GM19328 (cell line): ENCODE data around the gene APOLD1.
"Not testable (repeated sequence)": the region's sequence is repeated elsewhere in the genome, so short reads cannot be mapped to it uniquely, and the experiment has no call there.

ENCODE experiments used
- ATAC-seq: cut with Tn5 transposase; IDR thresholded peaks from one replicate; pipeline ENCODE4 v1.9.1; 2021; ENCODE audit warnings: mild to moderate bottlenecking, moderate library complexity; ENCODE audit not compliant: unreplicated experiment

Gene APOLD1

DNA sequence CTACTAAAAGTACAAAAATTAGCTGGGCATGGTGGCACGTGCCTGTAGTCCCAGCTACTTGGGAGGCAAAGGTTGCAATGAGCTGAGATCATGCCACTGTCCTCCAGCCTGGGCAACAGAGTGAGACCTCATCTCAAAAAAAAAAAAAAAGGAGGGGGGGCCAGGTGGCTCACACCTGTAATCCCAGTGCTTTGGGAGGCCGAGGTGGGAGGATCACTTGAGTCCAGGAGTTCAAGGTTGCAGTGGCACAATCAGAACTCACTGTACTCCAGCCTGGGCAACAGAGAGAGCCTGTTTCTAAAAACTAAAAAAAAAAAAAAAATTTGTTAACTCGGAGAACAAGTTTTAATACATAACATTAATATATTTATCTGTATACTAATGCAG, 22.1 kb downstream of the APOLD1 start:
- not testable (repeated sequence) for ATAC-seq

GRCh38 chr12:12807970-12808702, 22.7 kb downstream of the APOLD1 start:
- peak; percentile 59 for ATAC-seq

DNA sequence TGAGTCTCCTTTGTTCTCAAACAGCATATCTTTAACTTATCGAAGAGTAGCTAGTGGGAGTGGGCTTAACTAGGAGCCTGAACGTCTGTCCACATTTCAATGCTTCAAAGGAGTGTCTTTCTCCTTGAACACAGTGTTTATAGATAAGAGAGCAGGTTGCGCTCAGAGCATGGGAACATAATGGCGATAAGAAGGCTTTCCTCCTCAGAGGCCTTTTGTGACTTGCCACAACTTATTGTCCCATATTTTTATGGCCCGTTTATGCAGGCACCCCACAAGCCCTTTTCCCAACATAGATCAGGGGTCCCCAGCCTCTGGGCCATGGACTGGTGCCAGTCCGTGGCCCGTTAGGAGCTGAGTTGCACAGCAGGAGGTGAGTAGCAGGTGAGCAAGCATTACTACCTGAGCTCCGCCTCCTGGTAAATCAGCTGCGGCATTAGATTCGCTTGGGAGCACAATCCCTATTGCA, 25.1 kb downstream of the APOLD1 start:
- no peak for ATAC-seq

DNA sequence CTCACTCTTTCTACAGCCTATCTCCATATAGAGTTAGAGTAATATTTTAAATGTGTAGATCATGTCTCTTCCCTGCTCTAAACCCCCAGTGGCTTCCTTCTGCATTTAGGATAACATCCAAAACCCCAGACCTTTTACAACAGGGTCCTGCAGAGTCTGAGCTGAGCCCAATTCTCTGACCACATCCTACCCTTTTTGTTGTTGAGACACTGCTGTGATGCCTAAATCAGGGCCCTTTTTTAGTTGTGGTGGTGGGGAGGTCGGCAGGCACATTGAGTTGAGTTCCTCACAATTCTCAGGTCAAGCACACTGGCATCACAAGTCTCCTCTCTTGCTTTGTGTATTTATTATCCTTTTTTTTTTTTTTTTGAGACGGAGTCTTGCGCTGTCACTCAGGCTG, 25.9 kb downstream of the APOLD1 start:
- no peak for ATAC-seq

- ATAC-seq: no peak
Observed at GRCh38 chr12:12812174-12812573, 26.7 kb downstream of the APOLD1 start.

DNA sequence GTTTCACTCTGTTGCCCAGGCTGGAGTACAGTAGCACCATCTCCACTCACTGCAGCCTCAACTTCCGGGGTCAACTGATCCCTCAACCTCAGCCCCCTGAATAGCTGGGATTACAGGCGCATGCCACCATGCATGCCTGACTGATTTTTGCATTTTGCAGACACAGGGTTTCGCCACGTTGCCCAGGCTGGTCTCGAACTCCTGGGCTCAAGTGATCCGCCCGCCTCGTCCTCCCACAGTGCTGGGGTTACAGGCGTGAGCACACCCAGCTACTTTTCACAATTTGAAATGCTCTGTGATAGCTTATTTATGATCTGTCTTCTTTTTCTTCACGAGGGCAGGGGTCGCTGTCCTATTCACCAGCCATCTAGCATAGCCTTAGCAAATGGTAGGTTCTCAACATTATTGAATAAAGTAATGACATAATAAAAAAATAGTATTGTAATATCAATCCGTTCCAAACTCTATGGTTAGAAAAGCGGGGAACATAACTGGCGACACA, 27.2 kb downstream of the APOLD1 start:
- no peak for ATAC-seq

GRCh38 chr12:12813120-12814101, 28.0 kb downstream of the APOLD1 start, which contains the start of gene DDX47:
TSS of gene DDX47 (plus strand) at chr12:12813346. CDS start at chr12:12813368, 22 bp downstream.
- peak; percentile 80 for ATAC-seq

DNA sequence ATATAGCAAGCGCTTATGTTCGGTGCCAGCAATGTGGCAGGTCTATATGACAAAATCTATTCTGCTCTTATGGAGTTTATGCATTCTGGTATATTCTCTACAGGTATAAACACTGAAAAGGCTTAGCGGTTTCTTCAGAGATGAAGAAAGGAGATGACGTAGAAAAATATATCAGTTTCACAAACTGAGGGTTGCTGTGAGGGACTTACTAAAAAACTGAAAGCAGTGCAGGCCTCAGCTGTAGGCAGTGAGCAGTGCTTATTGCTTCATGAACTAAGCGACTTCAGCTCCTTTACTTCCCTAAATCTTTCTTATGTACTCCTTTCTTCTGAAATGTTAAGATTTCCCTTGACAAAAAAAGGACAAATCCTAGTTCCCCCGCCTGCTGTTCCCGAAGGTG, 32.2 kb downstream of the APOLD1 start:
- ATAC-seq: no peak

- no peak for ATAC-seq
Observed at GRCh38 chr12:12818701-12819100, 33.2 kb downstream of the APOLD1 start.

DNA sequence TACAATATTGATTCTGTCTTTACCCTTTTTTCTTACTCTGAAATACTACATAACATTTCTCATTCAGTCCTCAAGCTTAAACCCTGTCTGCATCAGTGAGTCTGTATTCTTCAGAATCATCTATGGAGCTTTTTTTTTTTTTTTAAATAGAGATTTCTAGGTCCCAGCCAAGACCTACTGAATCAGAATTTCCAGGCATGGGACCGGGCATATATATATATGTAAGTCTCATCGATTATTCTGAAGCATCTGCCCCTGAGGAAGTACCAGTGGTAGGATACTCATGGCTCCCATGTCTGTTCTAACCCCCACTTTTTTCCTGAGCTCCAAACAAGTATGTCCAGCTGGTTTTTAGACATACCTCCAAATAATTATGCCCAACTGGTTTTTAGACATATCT, 33.8 kb downstream of the APOLD1 start:
- no peak for ATAC-seq

- ATAC-seq: no peak
Observed at GRCh38 chr12:12819752-12820311, 34.4 kb downstream of the APOLD1 start.

- not testable (repeated sequence) for ATAC-seq
Observed at GRCh38 chr12:12820376-12820775, 34.9 kb downstream of the APOLD1 start.

- ATAC-seq: no peak
Observed at GRCh38 chr12:12821975-12822374, 36.5 kb downstream of the APOLD1 start.

DNA sequence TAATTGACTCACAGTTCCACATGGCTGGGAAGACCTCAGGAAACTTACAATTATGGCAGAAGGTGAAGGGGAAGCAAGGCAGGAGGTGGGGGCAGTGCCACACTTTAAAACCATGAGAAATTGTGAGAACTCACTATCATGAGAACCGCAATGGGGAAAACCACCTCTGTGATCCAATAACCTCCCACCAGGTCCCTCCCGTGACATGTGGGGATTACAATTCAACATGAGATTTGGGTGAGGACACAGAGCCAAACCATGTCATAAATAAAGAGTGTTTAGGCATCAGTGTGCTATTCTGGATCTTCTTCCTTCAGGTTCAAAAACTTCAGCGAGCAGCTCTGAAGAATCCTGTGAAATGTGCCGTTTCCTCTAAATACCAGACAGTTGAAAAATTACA, 37.4 kb downstream of the APOLD1 start:
- ATAC-seq: no peak

DNA sequence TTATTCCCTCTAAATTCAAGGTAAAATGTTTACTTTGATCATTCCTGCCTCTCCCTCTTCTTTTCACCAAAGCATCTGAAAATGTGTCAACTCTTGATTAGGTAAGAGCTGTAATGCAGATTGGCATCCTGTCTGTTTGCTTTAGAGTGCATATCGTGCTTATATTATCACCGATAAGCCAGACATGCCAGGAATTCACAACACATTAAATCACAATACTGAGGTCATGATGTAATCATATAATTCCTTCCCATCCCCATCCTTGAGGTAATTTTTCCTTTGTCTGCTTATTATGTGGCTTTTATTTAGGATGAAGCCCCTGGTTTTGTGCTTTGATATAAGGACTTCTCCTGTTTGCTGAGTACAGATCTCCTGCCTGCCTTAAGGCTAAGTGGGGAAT, 37.8 kb downstream of the APOLD1 start:
- no peak for ATAC-seq

DNA sequence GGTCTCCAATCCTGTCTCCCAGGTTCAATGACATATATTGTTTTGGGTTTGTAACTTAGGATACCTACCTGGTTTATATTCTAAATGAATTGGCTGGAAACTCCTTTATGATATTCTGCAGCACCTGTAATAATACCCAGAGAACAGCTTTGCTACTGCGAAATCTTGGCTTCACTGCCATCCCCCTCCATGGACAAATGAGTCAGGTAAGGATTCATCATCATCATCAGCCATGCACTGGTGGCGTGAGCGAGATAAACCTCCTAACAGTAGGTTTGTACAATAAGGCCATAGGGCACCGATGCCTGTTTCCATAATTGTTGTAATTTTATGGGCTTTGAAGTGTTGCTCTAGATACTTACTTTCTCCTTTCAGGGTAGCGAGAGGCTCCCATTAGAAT, 38.4 kb downstream of the APOLD1 start:
- ATAC-seq: no peak

DNA sequence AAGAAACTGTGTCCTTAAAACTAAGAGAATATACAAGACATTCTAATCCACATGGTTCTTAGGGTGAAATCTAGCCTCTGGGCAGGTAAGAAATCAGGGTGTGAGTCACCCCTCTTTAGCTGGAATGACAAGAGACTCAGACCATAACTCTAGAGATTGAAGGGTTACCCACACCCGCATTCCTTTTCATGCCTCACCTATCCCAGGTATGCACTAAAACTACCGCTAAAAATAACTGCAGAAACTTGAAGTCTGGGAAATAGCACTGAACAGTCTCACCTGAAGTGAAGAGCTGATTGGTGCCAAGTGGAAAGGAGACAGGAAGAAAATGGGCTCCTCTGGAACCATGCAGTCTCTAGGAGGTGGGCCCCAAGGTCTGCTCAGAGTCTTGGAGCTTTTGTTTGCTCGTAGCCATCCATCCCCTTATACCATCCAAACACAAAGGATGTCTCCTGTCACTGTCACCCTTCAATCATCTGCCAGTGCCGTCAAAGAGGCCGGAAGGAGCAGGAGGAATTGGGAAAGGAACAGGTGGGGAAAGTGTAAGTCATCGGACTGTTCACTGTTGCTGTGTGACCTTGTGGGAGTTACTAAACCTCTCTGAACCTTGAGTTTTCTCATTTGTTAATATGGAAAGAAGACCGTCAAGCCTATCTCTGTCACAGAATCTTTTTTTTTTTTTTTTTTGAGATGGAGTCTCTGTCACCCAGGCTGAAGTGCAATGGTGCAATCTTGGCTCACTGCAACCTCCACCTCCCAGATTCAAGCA, 50.1 kb downstream of the APOLD1 start:
- no peak for ATAC-seq

DNA sequence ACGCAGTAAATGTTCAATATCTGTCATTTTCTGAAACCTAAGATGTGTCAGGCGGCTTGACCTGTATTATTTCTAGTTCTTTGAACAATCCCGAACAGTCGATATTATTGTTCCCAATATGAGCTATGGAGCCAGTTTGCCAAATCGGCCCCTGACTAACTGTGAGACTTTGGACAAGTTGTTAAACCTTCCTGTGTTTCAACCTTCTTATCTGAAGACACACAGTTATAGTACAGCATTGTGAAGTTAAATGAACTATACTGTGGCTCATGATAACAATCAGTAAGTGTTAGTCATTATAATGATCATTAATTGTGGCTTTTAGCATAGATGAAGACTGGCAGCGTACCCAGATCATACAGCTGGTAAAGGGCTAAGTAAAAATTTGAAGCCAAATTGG, 51.1 kb downstream of the APOLD1 start:
- no peak for ATAC-seq

DNA sequence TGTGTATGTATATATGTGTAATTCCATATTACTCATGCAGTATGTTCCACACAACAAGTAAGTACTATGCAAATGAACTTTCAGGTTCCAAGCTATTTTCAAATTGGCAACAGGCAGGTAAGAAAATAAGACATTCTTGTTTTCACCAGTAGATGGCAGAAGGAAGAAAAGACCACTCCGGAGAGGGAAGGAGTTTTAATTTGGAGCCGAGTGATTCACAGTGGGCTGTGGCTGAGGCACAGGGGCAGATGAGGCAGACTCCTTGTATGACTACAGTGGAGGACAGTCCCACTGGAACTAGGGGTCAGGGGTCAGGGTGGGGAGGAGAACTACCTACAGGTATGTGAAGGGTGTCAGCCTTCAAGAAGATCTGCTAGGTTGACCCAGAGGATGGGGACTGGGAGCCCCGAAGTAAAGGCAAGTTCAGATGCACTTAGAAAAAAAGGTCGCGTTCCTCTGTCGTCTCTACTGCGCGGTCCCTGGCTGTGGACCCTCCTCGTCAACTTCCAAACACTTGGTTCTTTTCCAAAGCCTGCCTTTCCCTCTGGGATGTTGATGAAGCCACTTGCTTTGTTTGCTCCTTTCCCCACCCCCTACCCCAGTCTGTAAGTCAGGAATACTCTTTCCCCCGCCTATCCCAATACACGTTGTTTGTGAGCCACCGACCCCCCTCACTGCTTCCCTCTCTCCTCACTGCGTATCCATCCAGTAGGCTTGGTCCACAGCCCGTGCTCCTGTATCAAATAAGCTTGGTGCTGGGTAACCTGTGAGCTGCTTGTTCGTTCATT, 51.8 kb downstream of the APOLD1 start:
- no peak for ATAC-seq

GRCh38 chr12:12837813-12838153, 52.3 kb downstream of the APOLD1 start:
- ATAC-seq: no peak
